Measurements from ENCODE around the gene MAVS.

GRCh38 chr20:3815703-3816315 is 30.8 kb upstream of the MAVS start:
- TF ChIP-seq CTCF (IDR thresholded peaks at IDR 0.05; ENCODE audit: poor library complexity) (no peak), EZH2phosphoT487 (IDR thresholded peaks at IDR 0.05; ENCODE audit: low read depth, severe bottlenecking, unreplicated experiment) (no peak)

Measured in hepatocyte (in vitro differentiated cells).